GM18499 (cell line): ENCODE results near the gene PLEKHG4B.
"Not testable (repeated sequence)": the region's sequence is repeated elsewhere in the genome, so short reads cannot be mapped to it uniquely, and the experiment has no call there.

Source experiments
- ATAC-seq: cut with Tn5 transposase; IDR thresholded peaks from one replicate; pipeline ENCODE4 v1.9.1; 2021; ENCODE audit warnings: moderate number of reproducible peaks; ENCODE audit not compliant: insufficient read depth, unreplicated experiment

Gene PLEKHG4B

DNA sequence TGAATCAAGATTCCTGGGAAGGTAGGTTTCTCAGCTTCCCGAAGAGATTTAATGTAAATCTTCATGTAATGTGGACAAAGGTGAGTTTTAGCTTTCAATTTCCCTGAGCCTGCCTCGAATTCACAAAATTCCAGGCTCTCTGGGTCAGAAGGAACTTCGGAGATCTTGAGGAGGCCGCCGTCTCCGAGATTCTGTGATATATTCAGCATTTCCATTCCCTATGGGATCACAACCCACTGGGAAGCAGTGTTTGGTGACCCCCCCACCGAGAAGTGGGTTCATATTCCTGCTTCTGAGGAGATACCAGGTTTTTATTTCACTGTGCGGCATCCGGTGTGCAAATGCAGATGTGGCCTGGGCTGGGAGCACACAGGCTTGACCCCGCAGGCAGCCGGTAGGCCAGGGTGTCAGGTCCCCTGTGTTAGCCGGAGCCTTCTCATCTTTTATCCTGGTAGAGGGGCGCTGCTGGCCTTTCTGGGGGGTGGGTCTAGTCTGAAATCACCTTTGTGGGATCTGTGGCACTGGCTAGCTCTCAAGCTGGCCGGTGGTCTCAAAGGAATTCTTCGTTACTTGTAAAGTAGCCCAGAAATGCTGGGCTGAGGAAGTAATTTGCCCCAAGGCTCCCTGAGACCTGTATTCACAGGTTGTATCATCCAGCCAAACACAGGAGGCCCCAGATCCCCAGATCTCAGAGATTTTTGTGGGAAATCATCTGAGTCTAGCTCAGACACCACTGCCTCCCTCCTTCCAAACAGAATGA lies 1.4 kb downstream of the PLEKHG4B start:
- ATAC-seq: no peak

GRCh38 chr5:94113-94892 lies 2.3 kb downstream of the PLEKHG4B start:
- no peak for ATAC-seq

- ATAC-seq: no peak
These were observed 3.4 kb downstream of the PLEKHG4B start for GRCh38 chr5:95241-95980.

- ATAC-seq: no peak
These were observed 5.2 kb downstream of the PLEKHG4B start for GRCh38 chr5:96976-97660.

GRCh38 chr5:99815-100214 lies 7.8 kb downstream of the PLEKHG4B start:
- no peak for ATAC-seq

DNA sequence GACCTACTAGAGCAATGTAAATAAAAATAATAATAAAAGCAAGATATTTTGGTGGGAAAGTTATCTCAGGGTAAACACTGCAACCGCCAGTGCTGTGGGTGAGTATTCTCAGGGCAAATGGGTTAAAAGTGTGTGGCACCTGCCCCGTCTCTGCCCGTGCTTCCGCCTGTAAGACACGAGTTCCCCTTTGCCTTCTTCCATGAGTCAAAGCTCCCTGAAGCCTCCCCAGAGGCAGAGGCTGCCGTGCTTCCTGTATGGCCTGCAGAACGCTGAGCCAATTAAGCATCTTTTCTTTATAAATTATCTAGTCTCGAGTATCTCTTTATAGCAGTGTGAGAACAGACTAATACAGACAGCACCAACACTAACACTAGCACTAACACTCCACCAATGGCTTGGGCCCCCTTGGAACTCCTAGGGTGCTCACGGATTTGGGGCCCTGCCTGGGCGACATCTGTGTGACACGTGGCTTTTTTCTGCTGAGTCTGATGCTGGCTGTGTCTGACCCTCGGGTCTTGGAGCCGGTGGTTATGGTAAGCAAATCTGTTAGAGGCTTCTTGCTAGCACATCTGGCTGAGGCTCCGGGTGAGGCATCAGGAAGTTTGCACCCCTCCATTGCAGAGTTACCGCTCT lies 10.6 kb downstream of the PLEKHG4B start:
- ATAC-seq: no peak

GRCh38 chr5:104106-104505 lies 12.1 kb downstream of the PLEKHG4B start:
- ATAC-seq: not testable (repeated sequence)

GRCh38 chr5:104778-105296 lies 12.9 kb downstream of the PLEKHG4B start:
- no peak for ATAC-seq

GRCh38 chr5:105504-106070 lies 13.6 kb downstream of the PLEKHG4B start:
- ATAC-seq: no peak

DNA sequence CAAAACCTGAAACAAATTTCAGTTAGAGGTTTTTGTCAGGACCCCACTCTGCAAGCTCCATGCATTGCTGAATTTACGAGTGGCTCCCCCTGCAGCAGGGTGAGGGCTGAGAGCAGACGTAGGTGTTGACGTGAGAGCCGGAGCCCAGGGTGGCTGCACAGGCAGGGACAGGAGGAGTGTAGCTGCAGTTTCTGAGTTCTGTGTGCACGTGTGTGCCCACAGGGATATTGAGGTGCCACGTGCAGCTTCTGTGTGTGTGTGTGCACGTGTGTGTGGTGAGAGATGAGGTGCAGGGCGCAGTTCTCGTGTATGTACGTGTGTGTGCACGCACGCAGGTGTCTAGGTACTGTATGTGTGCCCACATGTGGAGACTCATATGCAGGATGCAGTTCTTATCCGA lies 14.6 kb downstream of the PLEKHG4B start:
- no peak for ATAC-seq

GRCh38 chr5:107526-107925 lies 15.6 kb downstream of the PLEKHG4B start:
- ATAC-seq: no peak

GRCh38 chr5:109826-110225 lies 17.9 kb downstream of the PLEKHG4B start:
- no peak for ATAC-seq

- ATAC-seq: no peak
These were observed 18.4 kb downstream of the PLEKHG4B start for GRCh38 chr5:110270-110888.

- no peak for ATAC-seq
These were observed 19.2 kb downstream of the PLEKHG4B start for GRCh38 chr5:111171-111570.

- no peak for ATAC-seq
These were observed 27.6 kb downstream of the PLEKHG4B start for GRCh38 chr5:119486-120097.

- ATAC-seq: no peak
These were observed 29.5 kb downstream of the PLEKHG4B start for GRCh38 chr5:121432-121831.

DNA sequence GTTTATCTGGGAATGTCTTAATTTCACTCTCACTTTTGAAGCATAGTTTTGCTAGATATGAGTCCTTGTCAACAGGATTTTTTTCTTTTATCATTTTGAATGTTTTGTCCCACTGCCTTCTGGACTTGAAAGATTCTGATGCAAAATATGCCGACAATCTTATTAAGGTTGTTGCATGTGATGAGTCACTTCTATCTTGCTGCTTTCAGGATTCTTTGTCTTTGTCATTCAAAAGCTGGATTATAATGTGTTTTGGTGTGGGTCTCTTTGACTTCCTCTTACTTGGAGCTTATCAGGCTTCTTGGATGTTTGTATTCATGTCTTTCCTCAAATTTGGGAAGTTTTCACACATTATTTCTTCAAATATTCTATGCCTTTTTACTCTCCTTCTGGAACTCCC lies 33.8 kb downstream of the PLEKHG4B start:
- ATAC-seq: no peak

DNA sequence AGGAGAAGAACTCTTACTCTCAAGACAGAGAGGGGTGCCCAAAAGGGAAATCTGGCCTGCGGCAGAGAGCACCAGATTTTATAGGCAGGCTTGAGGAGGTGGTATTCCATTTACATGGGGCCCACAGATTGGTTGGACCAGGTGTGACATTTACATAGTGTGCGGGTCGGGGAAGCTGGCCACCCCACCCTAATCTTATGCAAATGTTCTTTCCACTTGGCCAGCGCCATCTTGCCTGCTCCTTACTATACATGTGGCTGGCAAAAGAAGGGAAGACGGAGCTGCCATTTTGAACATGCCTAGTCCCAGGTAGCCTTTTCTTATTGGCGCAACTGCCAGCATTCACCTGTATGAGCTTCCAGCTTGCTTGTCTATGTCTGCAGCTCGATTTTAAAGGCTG lies 34.8 kb downstream of the PLEKHG4B start:
- no peak for ATAC-seq

GRCh38 chr5:127886-128285 lies 35.9 kb downstream of the PLEKHG4B start:
- no peak for ATAC-seq
